GM12892 (cell line): ENCODE results near the gene PLAU.

ENCODE experiments used
- POLR2A ChIP-seq: IDR thresholded peaks from 2 replicates; pipeline ENCODE4 v1.6.1; 2011; ENCODE audit warnings: low read depth, low read length, control low read depth
- POLR2AphosphoS5 ChIP-seq: IDR thresholded peaks from 2 replicates; pipeline ENCODE4 v1.6.1; 2011; ENCODE audit warnings: low read depth, low read length, control low read depth
- TAF1 ChIP-seq: IDR thresholded peaks from 2 replicates; pipeline ENCODE4 v1.6.1; 2011; ENCODE audit warnings: low read depth, mild to moderate bottlenecking, control low read depth, low read length, borderline replicate concordance

DNA sequence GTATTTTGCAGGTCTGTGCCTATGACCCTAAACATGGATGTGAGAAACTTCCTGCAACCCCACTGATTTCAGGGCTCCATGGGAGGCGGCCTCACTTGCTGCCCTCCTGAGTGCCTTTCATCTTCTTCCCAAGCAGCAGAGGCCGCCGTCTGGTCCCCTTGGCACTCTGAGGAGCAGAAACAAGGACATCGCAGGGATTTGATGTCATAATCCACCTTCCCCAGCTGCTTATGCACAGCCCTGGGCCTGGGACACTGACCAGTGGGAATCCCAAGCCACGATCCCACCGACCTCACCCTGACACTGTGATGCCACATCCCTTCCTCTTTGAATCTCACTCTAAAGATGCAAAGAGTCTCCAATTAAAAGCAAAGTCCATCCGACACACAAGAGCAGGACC, 44.3 kb upstream of the PLAU start:
- TF ChIP-seq POLR2A: no peak
- TF ChIP-seq TAF1: no peak
- TF ChIP-seq POLR2AphosphoS5: no peak
